Mesothelial cell of epicardium (in vitro differentiated cells): Measurements from ENCODE around the gene PSD4. TPM values are rescaled to one million over a fixed set of nuclear protein-coding genes. Genes with fewer than 3 reads are reported as not detected.

Source experiments
- DNase-seq, 2 experiments: peaks; one replicate each; pipeline ENCODE4 v3.0.0; 2021; ENCODE audit warnings: low spot score in 2 of 2; ENCODE audit not compliant: unreplicated experiment in 2 of 2
- H3K27ac Mint-ChIP-seq: 2 replicates; pipeline ENCODE4 v1.8.0; 2021; ENCODE audit warnings: mixed read lengths
- H3K27me3 Mint-ChIP-seq: 2 replicates; pipeline ENCODE4 v1.8.0; 2021; ENCODE audit warnings: low read depth, mixed read lengths
- H3K36me3 Mint-ChIP-seq: 2 replicates; pipeline ENCODE4 v1.8.0; 2021; ENCODE audit warnings: mixed read lengths
- H3K4me1 Mint-ChIP-seq: 2 replicates; pipeline ENCODE4 v1.8.0; 2021; ENCODE audit warnings: mixed read lengths
- H3K4me3 Mint-ChIP-seq: 2 replicates; pipeline ENCODE4 v1.8.0; 2021; ENCODE audit warnings: mild to moderate bottlenecking, moderate library complexity, mixed read lengths
- H3K9me3 Mint-ChIP-seq: 2 replicates; pipeline ENCODE4 v1.8.0; 2021; ENCODE audit warnings: mixed read lengths
- total RNA-seq: library from RNA; stranded (reverse); gene quantifications from 3 replicates; pipeline ENCODE4 v1.2.1, GENCODE V29; 2021
- TF ChIP-seq, protein P1 (sequence below): fragments of 200-600 bp; sonication (generic); IDR thresholded peaks from one replicate; pipeline ENCODE4 v1.5.0; 2021; ENCODE audit warnings: antibody characterized with exemption; ENCODE audit not compliant: unreplicated experiment

The PSD4 gene
- total RNA-seq, 1 donor from 2014 or later, result 20.1 TPM

DNA sequence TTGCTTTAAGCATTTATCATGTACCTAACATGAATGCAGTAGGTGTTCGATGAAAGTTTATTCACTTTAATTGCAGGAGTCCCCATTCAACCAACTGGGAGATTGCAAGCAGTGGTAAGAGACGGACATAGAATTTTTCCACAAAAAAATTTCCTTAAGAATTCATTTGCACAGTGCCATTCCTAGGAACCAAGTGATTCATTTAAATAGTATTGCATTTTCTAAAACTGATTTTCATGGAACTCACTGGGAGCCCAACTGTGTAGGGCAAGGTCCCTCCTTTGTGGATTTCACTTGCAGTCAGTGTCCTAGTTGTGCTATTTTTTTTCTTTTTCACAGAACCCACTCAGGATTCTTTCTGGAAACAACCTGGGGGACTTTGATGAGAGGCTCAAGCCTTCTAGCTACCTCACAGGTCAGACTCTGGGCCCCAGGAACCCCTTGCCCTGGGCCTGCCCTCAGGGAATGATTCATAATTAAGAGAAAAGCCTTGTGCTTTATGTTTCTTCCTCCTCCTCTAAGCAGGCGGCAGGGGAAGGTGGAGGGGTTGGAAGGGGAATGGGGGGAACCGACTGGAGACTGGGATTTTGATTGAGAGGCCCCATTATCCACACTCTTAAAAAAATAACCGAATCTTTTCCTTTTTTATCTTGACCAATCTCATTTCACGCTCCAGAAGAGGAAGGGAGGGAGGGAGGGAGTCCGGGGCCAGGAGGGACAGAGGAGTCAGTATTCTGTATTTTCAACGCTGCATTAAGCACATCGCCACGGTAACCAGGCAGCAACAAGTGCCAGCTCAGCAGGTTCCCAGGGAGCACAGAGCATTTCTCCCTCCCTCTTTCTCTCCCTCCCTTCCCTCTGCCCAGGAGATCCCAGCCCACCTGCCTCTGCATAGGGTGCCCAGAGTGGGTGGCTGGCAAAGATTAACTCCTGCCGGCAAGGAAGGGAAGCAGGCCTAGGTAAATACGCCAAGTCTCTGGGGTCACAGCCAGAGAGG, 51.8 kb downstream of the PSD4 start:
- Mint-ChIP-seq H3K27me3 (peaks cover 2% of the 10 kb centered on the region), H3K4me1 (peaks cover 40% of the 10 kb centered on the region), H3K9me3 (no peaks in the 10 kb centered on the region), H3K27ac (peak overlapping the region; percentile 76), H3K36me3 (no peaks in the 10 kb centered on the region), H3K4me3 (no peak overlapping the region)
- TF ChIP-seq, protein P1, sequence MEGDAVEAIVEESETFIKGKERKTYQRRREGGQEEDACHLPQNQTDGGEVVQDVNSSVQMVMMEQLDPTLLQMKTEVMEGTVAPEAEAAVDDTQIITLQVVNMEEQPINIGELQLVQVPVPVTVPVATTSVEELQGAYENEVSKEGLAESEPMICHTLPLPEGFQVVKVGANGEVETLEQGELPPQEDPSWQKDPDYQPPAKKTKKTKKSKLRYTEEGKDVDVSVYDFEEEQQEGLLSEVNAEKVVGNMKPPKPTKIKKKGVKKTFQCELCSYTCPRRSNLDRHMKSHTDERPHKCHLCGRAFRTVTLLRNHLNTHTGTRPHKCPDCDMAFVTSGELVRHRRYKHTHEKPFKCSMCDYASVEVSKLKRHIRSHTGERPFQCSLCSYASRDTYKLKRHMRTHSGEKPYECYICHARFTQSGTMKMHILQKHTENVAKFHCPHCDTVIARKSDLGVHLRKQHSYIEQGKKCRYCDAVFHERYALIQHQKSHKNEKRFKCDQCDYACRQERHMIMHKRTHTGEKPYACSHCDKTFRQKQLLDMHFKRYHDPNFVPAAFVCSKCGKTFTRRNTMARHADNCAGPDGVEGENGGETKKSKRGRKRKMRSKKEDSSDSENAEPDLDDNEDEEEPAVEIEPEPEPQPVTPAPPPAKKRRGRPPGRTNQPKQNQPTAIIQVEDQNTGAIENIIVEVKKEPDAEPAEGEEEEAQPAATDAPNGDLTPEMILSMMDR, result no peak
- no peak for DNase-seq

DNA sequence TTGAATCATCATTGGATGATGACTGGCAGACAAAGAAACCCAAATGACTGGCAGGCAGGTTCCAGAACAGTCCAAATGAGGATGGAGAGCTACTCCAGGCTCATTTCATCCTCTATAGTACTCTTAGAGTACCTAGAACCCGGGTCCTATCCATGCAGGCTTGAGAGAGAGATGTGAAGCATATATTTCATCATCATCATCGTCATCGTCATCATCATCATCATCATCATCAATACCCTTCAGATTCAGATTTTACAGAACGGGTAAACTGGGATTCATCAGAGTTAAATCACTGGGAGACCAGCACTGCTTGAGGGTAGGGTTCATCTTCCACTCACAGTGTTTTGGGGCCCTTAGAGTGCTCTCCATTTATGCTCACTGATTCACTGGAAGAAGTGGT, 52.7 kb downstream of the PSD4 start:
- DNase-seq, result no peak
- TF ChIP-seq, protein P1, result no peak
- Mint-ChIP-seq H3K27me3 (peaks cover 2% of the 10 kb centered on the region), H3K9me3 (no peaks in the 10 kb centered on the region), H3K4me3 (no peak overlapping the region), H3K27ac (no peak overlapping the region), H3K36me3 (no peaks in the 10 kb centered on the region), H3K4me1 (peaks cover 49% of the 10 kb centered on the region)

DNA sequence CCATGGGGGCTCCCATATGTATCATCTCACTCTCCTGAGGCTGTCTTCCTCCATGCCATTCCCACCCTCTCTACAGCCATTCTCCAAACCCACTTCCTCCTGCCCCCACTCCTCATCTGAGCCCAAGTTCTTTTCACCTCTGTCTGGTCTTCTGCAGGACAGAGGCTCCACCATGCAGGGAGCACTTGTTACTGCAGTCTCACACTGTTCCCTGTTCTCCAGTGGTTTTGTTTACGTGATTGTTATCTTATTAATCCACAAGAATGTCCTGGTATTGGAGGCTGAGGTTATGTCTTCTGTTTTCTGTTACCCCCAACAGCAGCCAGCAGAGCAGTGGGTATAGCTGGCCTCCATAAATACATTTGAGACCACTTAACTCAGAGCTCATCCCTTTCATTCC, 53.5 kb downstream of the PSD4 start:
- Mint-ChIP-seq H3K9me3 (no peaks in the 10 kb centered on the region), H3K27ac (peak overlapping the region; percentile 3), H3K27me3 (no peaks in the 10 kb centered on the region), H3K4me1 (peaks cover 54% of the 10 kb centered on the region), H3K36me3 (no peaks in the 10 kb centered on the region), H3K4me3 (no peak overlapping the region)
- TF ChIP-seq, protein P1, result no peak
- DNase-seq, result no peak

DNA sequence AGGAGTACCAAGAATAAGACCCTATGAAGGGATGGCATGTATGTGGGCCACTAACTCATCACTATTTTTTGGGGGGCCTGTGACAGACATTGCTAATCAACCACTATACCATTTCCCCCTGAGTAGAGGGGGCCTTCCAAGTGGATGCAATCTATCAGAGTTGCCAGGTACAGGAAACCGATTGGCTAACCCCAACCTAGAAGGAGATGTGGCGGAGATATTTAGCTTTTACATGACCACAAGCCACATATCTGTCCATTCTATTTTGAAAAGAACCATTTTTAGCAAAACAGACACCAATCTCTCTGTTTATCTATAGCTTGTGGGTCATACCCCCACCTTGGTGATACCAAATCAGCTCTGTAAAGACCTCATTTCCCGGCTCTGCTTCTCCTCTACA, 53.9 kb downstream of the PSD4 start:
- no peak overlapping the region for H3K27ac Mint-ChIP-seq
- TF ChIP-seq, protein P1, result no peak
- H3K4me3 Mint-ChIP-seq, result no peak overlapping the region
- H3K27me3 Mint-ChIP-seq, result no peaks in the 10 kb centered on the region
- no peaks in the 10 kb centered on the region for H3K9me3 Mint-ChIP-seq
- H3K4me1 Mint-ChIP-seq, result peaks cover 58% of the 10 kb centered on the region
- no peaks in the 10 kb centered on the region for H3K36me3 Mint-ChIP-seq
- no peak for DNase-seq

DNA sequence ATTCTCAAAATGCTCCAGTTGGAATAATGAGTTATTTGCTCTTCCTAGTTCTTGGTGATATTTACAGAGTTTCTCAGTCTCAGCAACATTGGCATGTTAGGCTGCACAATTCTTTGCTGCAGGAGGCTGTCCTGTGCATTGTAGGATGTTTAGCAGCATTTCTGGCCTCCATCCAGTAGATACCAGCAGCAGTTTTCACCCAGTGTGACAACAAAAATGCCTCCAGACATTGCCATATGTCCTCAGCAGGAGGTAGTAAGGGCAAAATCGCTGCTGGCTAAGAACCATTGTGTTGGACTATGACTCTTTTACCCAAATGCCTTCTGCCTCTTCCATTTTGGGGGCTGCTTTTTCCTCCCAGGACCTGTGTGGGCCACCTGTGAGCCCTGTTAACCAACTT, 54.6 kb downstream of the PSD4 start:
- no peaks in the 10 kb centered on the region for H3K27me3 Mint-ChIP-seq
- H3K36me3 Mint-ChIP-seq, result no peaks in the 10 kb centered on the region
- H3K4me3 Mint-ChIP-seq, result no peak overlapping the region
- H3K4me1 Mint-ChIP-seq, result peaks cover 62% of the 10 kb centered on the region
- H3K9me3 Mint-ChIP-seq, result no peaks in the 10 kb centered on the region
- DNase-seq, result no peak
- no peak overlapping the region for H3K27ac Mint-ChIP-seq
- TF ChIP-seq, protein P1, result no peak
